CD4-positive, alpha-beta T cell (primary cell): ENCODE measurements around the gene TACC3. TPM values are rescaled to one million over a fixed set of nuclear protein-coding genes. Genes with fewer than 3 reads are reported as not detected.
A peak's percentile ranks its signal among the peaks of the same experiment; 100 is the strongest.

Source experiments
- ATAC-seq: fragments of 200-7000 bp; cut with Tn5 transposase; one replicate; pipeline ENCODE4 v1.10.0; 2022; ENCODE audit warnings: mild to moderate bottlenecking; ENCODE audit not compliant: poor library complexity
- CTCF ChIA-PET: fragments of 350-600 bp; sonication (Branson Sonifier 250); formaldehyde crosslinking; loops from one replicate; lab custom pipeline; 2021; ENCODE audit warnings: antibody characterized with exemption, inconsistent platforms; lab: Charles Lee
- POLR2A ChIA-PET: fragments of 350-600 bp; sonication (Branson Sonifier 250); formaldehyde crosslinking; loops from one replicate; lab custom pipeline; 2021; ENCODE audit warnings: antibody characterized with exemption, inconsistent platforms; lab: Charles Lee
- DNase-seq, 14 experiments: peaks; one replicate each; pipeline ENCODE4 v3.0.0-alpha.2; 2013 to 2020; ENCODE audit warnings: mixed read lengths in 2 of 14
- H3K27ac ChIP-seq, 2 donors: one replicate each; pipeline versions ENCODE4 v1.5.1 to v1.7.0; 2013; ENCODE audit warnings: low read length in 2 of 2, low read depth in 1 of 2, mild to moderate bottlenecking in 1 of 2
- H3K27me3 ChIP-seq, 2 experiments: 1 replicate in 1 of 2; 2 replicates in 1 of 2; pipeline versions ENCODE4 v1.6.1 to v1.7.0; 2013; ENCODE audit warnings: low read length in 2 of 2, control low read depth in 1 of 2, mild to moderate bottlenecking in 1 of 2, moderate library complexity in 1 of 2; ENCODE audit not compliant: insufficient read depth in 2 of 2, control insufficient read depth in 1 of 2
- H3K36me3 ChIP-seq: one replicate; pipeline ENCODE4 v1.6.1; 2013; ENCODE audit warnings: low read length, control low read depth; ENCODE audit not compliant: insufficient read depth
- H3K4me1 ChIP-seq: one replicate; pipeline ENCODE4 v1.6.1; 2013; ENCODE audit warnings: low read length, control low read depth; ENCODE audit not compliant: insufficient read depth
- H3K4me3 ChIP-seq: one replicate; pipeline ENCODE4 v1.5.1; 2013; ENCODE audit warnings: mild to moderate bottlenecking, low read length, moderate library complexity
- H3K9me3 ChIP-seq, 2 experiments: 1 replicate in 1 of 2; 2 replicates in 1 of 2; pipeline versions ENCODE4 v1.6.1 to v1.7.0; 2013; ENCODE audit warnings: low read length in 2 of 2, mild to moderate bottlenecking in 2 of 2, control low read depth in 1 of 2, moderate library complexity in 1 of 2; ENCODE audit not compliant: control insufficient read depth in 1 of 2, insufficient read depth in 1 of 2
- H3K27ac Mint-ChIP-seq: one replicate; pipeline ENCODE4 v1.8.0; 2020; ENCODE audit warnings: mixed read lengths
- H3K27me3 Mint-ChIP-seq: one replicate; pipeline ENCODE4 v1.8.0; 2021; ENCODE audit warnings: mixed read lengths
- H3K36me3 Mint-ChIP-seq: one replicate; pipeline ENCODE4 v1.8.0; 2021; ENCODE audit warnings: low read depth, mixed read lengths
- H3K4me1 Mint-ChIP-seq: one replicate; pipeline ENCODE4 v1.8.0; 2021; ENCODE audit warnings: low read depth, mixed read lengths
- H3K4me3 Mint-ChIP-seq: one replicate; pipeline ENCODE4 v1.8.0; 2020; ENCODE audit warnings: mild to moderate bottlenecking, mixed read lengths
- H3K9me3 Mint-ChIP-seq: one replicate; pipeline ENCODE4 v1.8.0; 2020; ENCODE audit warnings: mixed read lengths
- CTCF ChIP-seq: fragments of 200-600 bp; IDR thresholded peaks from one replicate; pipeline ENCODE4 v1.8.0; 2022; ENCODE audit warnings: antibody characterized with exemption, mild to moderate bottlenecking
- intact Hi-C, 2 experiments: fragments of 100-400 bp; cut with DNase I in 1 of 2; cut with micrococcal nuclease in 1 of 2; formaldehyde crosslinking; loops; one replicate each; pipeline versions ENCODE4 v1.15.1 to v1.9.0; 2023 to 2025; cut with DNase I, micrococcal nuclease
- total RNA-seq, 174 experiments: library from RNA in 2 of 174; stranded (reverse) in 2 of 174; gene quantifications; one replicate each; pipeline ENCODE4 v1.2.3 and lab custom pipeline; 2021 to 2026

TACC3 gene
- total RNA-seq, 2 experiments from 2014 or later, result 123 TPM

- Histone ChIP-seq H3K27me3 (no peaks in the 10 kb centered on the region), H3K27ac (no peak overlapping the region), H3K9me3 (no peaks in the 10 kb centered on the region), H3K4me3 (no peak overlapping the region), H3K4me1 (peaks cover 5% of the 10 kb centered on the region), H3K36me3 (no peaks in the 10 kb centered on the region)
- ChIA-PET CTCF (no interaction called here), POLR2A (no interaction called here)
- no peak for TF ChIP-seq CTCF
- ATAC-seq (no peak), DNase-seq (no peak)
- H3K36me3 Mint-ChIP-seq, result no peaks in the 10 kb centered on the region
- H3K9me3 Mint-ChIP-seq, result no peaks in the 10 kb centered on the region
- H3K27ac Mint-ChIP-seq, result no peak overlapping the region
- peaks cover 9% of the 10 kb centered on the region for H3K4me1 Mint-ChIP-seq
- intact Hi-C loops, result no loop called here
- H3K27me3 Mint-ChIP-seq, result no peaks in the 10 kb centered on the region
- H3K4me3 Mint-ChIP-seq, result no peak overlapping the region
Observed at GRCh38 chr4:1678244-1678643, 43.1 kb upstream of the TACC3 start.

- Histone ChIP-seq H3K9me3 (no peaks in the 10 kb centered on the region), H3K27ac (no peak overlapping the region), H3K4me1 (peaks cover 19% of the 10 kb centered on the region), H3K36me3 (no peaks in the 10 kb centered on the region), H3K27me3 (no peaks in the 10 kb centered on the region), H3K4me3 (peak overlapping the region; percentile 58)
- Mint-ChIP-seq H3K36me3 (no peaks in the 10 kb centered on the region), H3K27ac (peak overlapping the region; percentile 85), H3K4me1 (peaks cover 13% of the 10 kb centered on the region), H3K4me3 (peak overlapping the region; percentile 93), H3K27me3 (no peaks in the 10 kb centered on the region), H3K9me3 (no peaks in the 10 kb centered on the region)
- ATAC-seq (no peak), DNase-seq (no peak)
- POLR2A ChIA-PET, result interaction anchor here (1.7 to 1.9 kb wide), 4 partner anchors 10 to 326 kb away, joined by 5 to 10 read pairs (median 8); partner anchors contain the start of genes NELFA and SLBP
- TF ChIP-seq CTCF, result no peak
- intact Hi-C loops, result loop anchor here (5.0 to 10.0 kb wide), 4 partner anchors 39 to 852 kb away; partner anchors contain the start of genes FAM193A (in 1 of the 2), GAK (in 1 of the 2), LETM1 (in 1 of the 2) and TACC3 (in 1 of the 2)
- CTCF ChIA-PET, result interaction anchor here (1.1 to 1.4 kb wide), 3 partner anchors 10 to 45 kb away, joined by 3 to 6 read pairs (median 3); no protein-coding TSS in a partner anchor
Observed at GRCh38 chr4:1682860-1683259, 38.5 kb upstream of the TACC3 start.

GRCh38 chr4:1683261-1683735, 38.0 kb upstream of the TACC3 start:
- H3K4me1 ChIP-seq, result peaks cover 19% of the 10 kb centered on the region
- no peaks in the 10 kb centered on the region for H3K9me3 Mint-ChIP-seq
- no peaks in the 10 kb centered on the region for H3K27me3 Mint-ChIP-seq
- H3K36me3 Mint-ChIP-seq, result no peaks in the 10 kb centered on the region
- peak overlapping the region; percentile 85 for H3K27ac Mint-ChIP-seq
- no peak overlapping the region for H3K27ac ChIP-seq
- no peaks in the 10 kb centered on the region for H3K9me3 ChIP-seq
- intact Hi-C loops, result loop anchor here (5.0 to 10.0 kb wide), 4 partner anchors 39 to 852 kb away; partner anchors contain the start of genes FAM193A (in 1 of the 2), GAK (in 1 of the 2), LETM1 (in 1 of the 2) and TACC3 (in 1 of the 2)
- peak overlapping the region; percentile 58 for H3K4me3 ChIP-seq
- H3K4me1 Mint-ChIP-seq, result peaks cover 13% of the 10 kb centered on the region
- DNase-seq, result peak in 4 of 14 experiments; percentile 9 to 59 (median 16)
- ChIA-PET POLR2A (interaction anchor here (1.1 to 1.9 kb wide), 5 partner anchors 10 to 326 kb away, joined by 3 to 10 read pairs (median 7); partner anchors contain the start of genes NELFA and SLBP), CTCF (interaction anchor here (1.1 to 1.4 kb wide), 3 partner anchors 10 to 44 kb away, joined by 3 to 6 read pairs (median 3); no protein-coding TSS in a partner anchor)
- no peak for TF ChIP-seq CTCF
- no peaks in the 10 kb centered on the region for H3K27me3 ChIP-seq
- H3K36me3 ChIP-seq, result no peaks in the 10 kb centered on the region
- ATAC-seq, result peak; percentile 5
- H3K4me3 Mint-ChIP-seq, result peak overlapping the region; percentile 93
